ENCODE measurements around the gene MRPL52. TPM values are rescaled to one million over a fixed set of nuclear protein-coding genes. Genes with fewer than 3 reads are reported as not detected.

The MRPL52 gene
- total RNA-seq, 1 experiment from 2014 or later = 65.1 TPM

Other genes starting within 250 kb of the MRPL52 start
- 225 and 241 TPM in 2 replicates for gene DAD1, start 240.7 kb upstream of the MRPL52 start, total RNA-seq (2014; rRNA removed; shearing (Covaris generic))
- 6.1 and 7.2 TPM in 2 replicates for gene ABHD4, start 231.6 kb upstream of the MRPL52 start, total RNA-seq (2014; rRNA removed; shearing (Covaris generic))
- gene OR6J1, start 185.5 kb upstream of the MRPL52 start, total RNA-seq (2014; rRNA removed; shearing (Covaris generic)) = not detected in 2 replicates
- gene OXA1L, start 63.2 kb upstream of the MRPL52 start, total RNA-seq (2014; rRNA removed; shearing (Covaris generic)) = 134 and 145 TPM in 2 replicates
- gene SLC7A7, start 14.5 kb upstream of the MRPL52 start, total RNA-seq (2014; rRNA removed; shearing (Covaris generic)) = 46.2 and 47.8 TPM in 2 replicates
- gene MMP14, start 6.7 kb downstream of the MRPL52 start, total RNA-seq (2014; rRNA removed; shearing (Covaris generic)) = 96.7 and 98.7 TPM in 2 replicates
- gene LRP10, start 41.9 kb downstream of the MRPL52 start, total RNA-seq (2014; rRNA removed; shearing (Covaris generic)) = 12.2 and 12.5 TPM in 2 replicates
- not detected in 2 replicates for gene REM2, start 53.3 kb downstream of the MRPL52 start, total RNA-seq (2014; rRNA removed; shearing (Covaris generic))
- gene RBM23, start 89.3 kb downstream of the MRPL52 start, total RNA-seq (2014; rRNA removed; shearing (Covaris generic)) = 83.8 and 92.9 TPM in 2 replicates
- gene PRMT5, start 99.5 kb downstream of the MRPL52 start, total RNA-seq (2014; rRNA removed; shearing (Covaris generic)) = 104 and 113 TPM in 2 replicates
- 42.9 and 44.5 TPM in 2 replicates for gene HAUS4, start 127.2 kb downstream of the MRPL52 start, total RNA-seq (2014; rRNA removed; shearing (Covaris generic))
- 41.1 and 47.3 TPM in 2 replicates for gene AJUBA, start 152.7 kb downstream of the MRPL52 start, total RNA-seq (2014; rRNA removed; shearing (Covaris generic))
- gene C14orf93, start 180.3 kb downstream of the MRPL52 start, total RNA-seq (2014; rRNA removed; shearing (Covaris generic)) = 11.9 and 13.5 TPM in 2 replicates
- gene PSMB5, start 205.0 kb downstream of the MRPL52 start, total RNA-seq (2014; rRNA removed; shearing (Covaris generic)) = 224 and 242 TPM in 2 replicates
- gene PSMB11, start 212.3 kb downstream of the MRPL52 start, total RNA-seq (2014; rRNA removed; shearing (Covaris generic)) = not detected in 2 replicates
- 8.3 and 9.6 TPM in 2 replicates for gene CDH24, start 227.6 kb downstream of the MRPL52 start, total RNA-seq (2014; rRNA removed; shearing (Covaris generic))

Data from SJCRH30 (cell line).